CD4-positive, alpha-beta T cell treated with Interleukin-17A for 1 hour (primary cell): ENCODE measurements around the gene ATP7A.
"Not testable (repeated sequence)": the region's sequence is repeated elsewhere in the genome, so short reads cannot be mapped to it uniquely, and the experiment has no call there.

ENCODE experiments used
- DNase-seq: peaks from one replicate; pipeline ENCODE4 v3.0.0-alpha.2; 2020

The ATP7A gene

GRCh38 chrX:78042601-78043000, 132.1 kb downstream of the ATP7A start:
- DNase-seq = no peak

- no peak for DNase-seq
Observed at GRCh38 chrX:78046362-78046761, 135.9 kb downstream of the ATP7A start.

- no peak for DNase-seq
Observed at GRCh38 chrX:78048052-78048451, 137.6 kb downstream of the ATP7A start.

GRCh38 chrX:78063687-78064086, 153.2 kb downstream of the ATP7A start:
- no peak for DNase-seq

GRCh38 chrX:78064152-78064551, 153.7 kb downstream of the ATP7A start:
- DNase-seq = no peak

- not testable (repeated sequence) for DNase-seq
Observed at GRCh38 chrX:78064698-78065601, 154.5 kb downstream of the ATP7A start.

- DNase-seq = no peak
Observed at GRCh38 chrX:78066110-78066509, 155.6 kb downstream of the ATP7A start.

GRCh38 chrX:78071331-78071730, 160.8 kb downstream of the ATP7A start:
- DNase-seq = no peak

- DNase-seq = peak; percentile 44
Observed at GRCh38 chrX:78073147-78074077, 162.9 kb downstream of the ATP7A start.

- no peak for DNase-seq
Observed at GRCh38 chrX:78074088-78074487, 163.6 kb downstream of the ATP7A start.

GRCh38 chrX:78075787-78076389, 165.4 kb downstream of the ATP7A start:
- DNase-seq = no peak

- DNase-seq = not testable (repeated sequence)
Observed at GRCh38 chrX:78081413-78081812, 170.9 kb downstream of the ATP7A start.

GRCh38 chrX:78092296-78092695, 181.8 kb downstream of the ATP7A start:
- no peak for DNase-seq

GRCh38 chrX:78098108-78098507, 187.6 kb downstream of the ATP7A start:
- no peak for DNase-seq
